Peyer's patch (tissue), 4 donors: ENCODE data around the gene RPL11.

Source experiments
- CTCF ChIP-seq, 6 experiments: fragments of 450-650 bp in 4 of 6; fragments of 200-600 bp in 2 of 6; sonication (generic) in 1 of 6; IDR thresholded peaks; one replicate each; pipeline ENCODE4 v1.5.1; 2017 to 2019; ENCODE audit warnings: antibody characterized with exemption in 6 of 6, mild to moderate bottlenecking in 3 of 6, moderate library complexity in 1 of 6
- POLR2A ChIP-seq, 2 donors: fragments of 450-650 bp; IDR thresholded peaks; one replicate each; pipeline ENCODE4 v1.5.1; 2017; ENCODE audit warnings: antibody characterized with exemption in 2 of 2, mild to moderate bottlenecking in 2 of 2, moderate library complexity in 2 of 2

DNA sequence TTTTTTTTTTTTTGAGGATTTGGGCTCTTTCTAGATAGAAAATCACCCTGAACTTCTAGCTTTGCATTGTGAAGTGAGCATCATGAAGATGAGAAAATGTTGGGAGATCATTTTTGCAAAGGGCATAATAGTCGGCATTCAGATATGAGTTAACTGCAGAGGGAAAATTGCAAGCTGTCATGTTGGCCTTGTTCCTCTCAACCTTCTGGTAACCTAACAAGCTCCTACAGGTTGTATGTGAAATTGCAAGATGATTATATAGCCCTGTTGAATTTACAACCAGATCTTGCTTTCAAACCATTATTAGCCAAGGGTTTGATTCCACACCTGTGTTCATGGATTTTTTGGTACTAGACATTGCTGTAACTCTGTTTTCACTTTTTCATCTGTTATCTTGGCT lies 53.9 kb downstream of the RPL11 start:
- TF ChIP-seq POLR2A (IDR thresholded peaks at IDR 0.05), result no peak
- TF ChIP-seq CTCF (IDR thresholded peaks at IDR 0.05), result peak in 5 of 6 experiments; percentile 20 to 73 (median 63)
